ENCODE measurements around the gene MAB21L4. TPM values are rescaled to one million over a fixed set of nuclear protein-coding genes. Genes with fewer than 3 reads are reported as not detected.

Gene MAB21L4
- total and polyA plus RNA-seq, 2 experiments from 2014 or later, result not detected

DNA sequence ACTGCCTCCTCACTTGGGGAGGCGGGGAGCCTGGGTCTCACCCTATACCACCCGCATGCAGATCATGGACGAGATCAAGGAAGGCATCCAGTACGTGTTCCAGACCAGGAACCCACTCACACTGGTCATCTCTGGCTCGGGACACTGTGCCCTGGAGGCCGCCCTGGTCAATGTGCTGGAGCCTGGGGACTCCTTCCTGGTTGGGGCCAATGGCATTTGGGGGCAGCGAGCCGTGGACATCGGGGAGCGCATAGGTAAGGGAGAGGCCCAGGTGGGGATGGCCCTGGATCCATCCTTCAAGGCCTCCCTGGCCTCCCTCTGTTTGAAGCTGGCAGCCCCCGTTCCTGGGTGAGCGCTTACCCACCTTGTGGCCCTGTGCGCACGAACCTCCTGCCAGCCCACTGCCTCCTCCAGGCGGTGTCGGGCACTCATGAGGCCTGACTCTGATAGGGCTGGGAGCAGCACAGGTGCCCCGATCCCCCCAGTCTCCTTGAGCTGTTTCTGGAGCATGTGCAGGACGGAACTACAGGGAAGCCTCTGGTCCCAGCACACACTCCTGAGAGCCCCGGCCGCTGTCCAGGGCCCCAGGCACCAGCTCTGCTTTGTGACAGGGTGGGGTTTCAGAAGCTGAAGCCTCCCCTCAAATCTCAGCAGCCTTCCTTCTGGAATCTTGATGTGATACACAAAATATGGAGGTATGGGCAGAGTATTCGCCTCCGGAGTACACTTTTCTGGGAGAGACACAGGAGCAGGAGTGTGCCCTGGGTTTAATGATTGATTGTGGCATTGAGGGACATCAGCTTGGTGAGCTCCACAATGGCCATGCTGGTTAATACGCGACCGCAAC is 26.6 kb downstream of the MAB21L4 start:
- no peak overlapping the region for H2AFZ ChIP-seq
- H3K79me2 ChIP-seq (replicated peaks; ENCODE audit: insufficient read depth), result no peaks in the 10 kb centered on the region
- no peaks in the 10 kb centered on the region for H3F3A ChIP-seq (replicated peaks; ENCODE audit: low read depth)
- no peak overlapping the region for H3K27ac ChIP-seq (ENCODE audit: low read depth)
- no peaks in the 10 kb centered on the region; the same call in 1 of the 2 replicates for H4K20me1 ChIP-seq (replicated peaks; ENCODE audit: insufficient read depth)
- Mint-ChIP-seq H3K36me3 (ENCODE audit: low read depth) (no peaks in the 10 kb centered on the region), H3K27ac (no peak overlapping the region), H3K4me3 (no peak overlapping the region), H3K27me3 (ENCODE audit: insufficient read depth, low read depth, poor library complexity) (peaks cover 2% of the 10 kb centered on the region), H3K4me1 (0 out of 3 replicates have a peak, but pooled peaks cover 1% of the 10 kb centered on the region), H3K9me3 (no peaks in the 10 kb centered on the region)
- DNase-seq (ENCODE audit: low spot score), result no peak
- TF ChIP-seq ZNF114 (CRISPR knock-in tag; IDR thresholded peaks at IDR 0.05) (no peak), NANOG (IDR thresholded peaks at IDR 0.05; ENCODE audit: borderline replicate concordance) (no peak), POLR2AphosphoS5 (IDR thresholded peaks at IDR 0.05; ENCODE audit: low read depth) (no peak), EZH2phosphoT487 (IDR thresholded peaks at IDR 0.05; ENCODE audit: unreplicated experiment) (no peak), ZNF331 (CRISPR knock-in tag; IDR thresholded peaks at IDR 0.05; ENCODE audit: low read depth) (no peak), STAT1 (IDR thresholded peaks at IDR 0.05; ENCODE audit: unreplicated experiment) (no peak), CREB1 (CRISPR knock-in tag; IDR thresholded peaks at IDR 0.05; ENCODE audit: low read depth) (no peak)
- TF ChIP-seq, protein P1, sequence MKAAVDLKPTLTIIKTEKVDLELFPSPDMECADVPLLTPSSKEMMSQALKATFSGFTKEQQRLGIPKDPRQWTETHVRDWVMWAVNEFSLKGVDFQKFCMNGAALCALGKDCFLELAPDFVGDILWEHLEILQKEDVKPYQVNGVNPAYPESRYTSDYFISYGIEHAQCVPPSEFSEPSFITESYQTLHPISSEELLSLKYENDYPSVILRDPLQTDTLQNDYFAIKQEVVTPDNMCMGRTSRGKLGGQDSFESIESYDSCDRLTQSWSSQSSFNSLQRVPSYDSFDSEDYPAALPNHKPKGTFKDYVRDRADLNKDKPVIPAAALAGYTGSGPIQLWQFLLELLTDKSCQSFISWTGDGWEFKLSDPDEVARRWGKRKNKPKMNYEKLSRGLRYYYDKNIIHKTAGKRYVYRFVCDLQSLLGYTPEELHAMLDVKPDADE (IDR thresholded peaks at IDR 0.05), result no peak
- TF ChIP-seq, protein P2, sequence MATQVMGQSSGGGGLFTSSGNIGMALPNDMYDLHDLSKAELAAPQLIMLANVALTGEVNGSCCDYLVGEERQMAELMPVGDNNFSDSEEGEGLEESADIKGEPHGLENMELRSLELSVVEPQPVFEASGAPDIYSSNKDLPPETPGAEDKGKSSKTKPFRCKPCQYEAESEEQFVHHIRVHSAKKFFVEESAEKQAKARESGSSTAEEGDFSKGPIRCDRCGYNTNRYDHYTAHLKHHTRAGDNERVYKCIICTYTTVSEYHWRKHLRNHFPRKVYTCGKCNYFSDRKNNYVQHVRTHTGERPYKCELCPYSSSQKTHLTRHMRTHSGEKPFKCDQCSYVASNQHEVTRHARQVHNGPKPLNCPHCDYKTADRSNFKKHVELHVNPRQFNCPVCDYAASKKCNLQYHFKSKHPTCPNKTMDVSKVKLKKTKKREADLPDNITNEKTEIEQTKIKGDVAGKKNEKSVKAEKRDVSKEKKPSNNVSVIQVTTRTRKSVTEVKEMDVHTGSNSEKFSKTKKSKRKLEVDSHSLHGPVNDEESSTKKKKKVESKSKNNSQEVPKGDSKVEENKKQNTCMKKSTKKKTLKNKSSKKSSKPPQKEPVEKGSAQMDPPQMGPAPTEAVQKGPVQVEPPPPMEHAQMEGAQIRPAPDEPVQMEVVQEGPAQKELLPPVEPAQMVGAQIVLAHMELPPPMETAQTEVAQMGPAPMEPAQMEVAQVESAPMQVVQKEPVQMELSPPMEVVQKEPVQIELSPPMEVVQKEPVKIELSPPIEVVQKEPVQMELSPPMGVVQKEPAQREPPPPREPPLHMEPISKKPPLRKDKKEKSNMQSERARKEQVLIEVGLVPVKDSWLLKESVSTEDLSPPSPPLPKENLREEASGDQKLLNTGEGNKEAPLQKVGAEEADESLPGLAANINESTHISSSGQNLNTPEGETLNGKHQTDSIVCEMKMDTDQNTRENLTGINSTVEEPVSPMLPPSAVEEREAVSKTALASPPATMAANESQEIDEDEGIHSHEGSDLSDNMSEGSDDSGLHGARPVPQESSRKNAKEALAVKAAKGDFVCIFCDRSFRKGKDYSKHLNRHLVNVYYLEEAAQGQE (IDR thresholded peaks at IDR 0.05; ENCODE audit: unreplicated experiment), result no peak
- TF ChIP-seq, protein P3, sequence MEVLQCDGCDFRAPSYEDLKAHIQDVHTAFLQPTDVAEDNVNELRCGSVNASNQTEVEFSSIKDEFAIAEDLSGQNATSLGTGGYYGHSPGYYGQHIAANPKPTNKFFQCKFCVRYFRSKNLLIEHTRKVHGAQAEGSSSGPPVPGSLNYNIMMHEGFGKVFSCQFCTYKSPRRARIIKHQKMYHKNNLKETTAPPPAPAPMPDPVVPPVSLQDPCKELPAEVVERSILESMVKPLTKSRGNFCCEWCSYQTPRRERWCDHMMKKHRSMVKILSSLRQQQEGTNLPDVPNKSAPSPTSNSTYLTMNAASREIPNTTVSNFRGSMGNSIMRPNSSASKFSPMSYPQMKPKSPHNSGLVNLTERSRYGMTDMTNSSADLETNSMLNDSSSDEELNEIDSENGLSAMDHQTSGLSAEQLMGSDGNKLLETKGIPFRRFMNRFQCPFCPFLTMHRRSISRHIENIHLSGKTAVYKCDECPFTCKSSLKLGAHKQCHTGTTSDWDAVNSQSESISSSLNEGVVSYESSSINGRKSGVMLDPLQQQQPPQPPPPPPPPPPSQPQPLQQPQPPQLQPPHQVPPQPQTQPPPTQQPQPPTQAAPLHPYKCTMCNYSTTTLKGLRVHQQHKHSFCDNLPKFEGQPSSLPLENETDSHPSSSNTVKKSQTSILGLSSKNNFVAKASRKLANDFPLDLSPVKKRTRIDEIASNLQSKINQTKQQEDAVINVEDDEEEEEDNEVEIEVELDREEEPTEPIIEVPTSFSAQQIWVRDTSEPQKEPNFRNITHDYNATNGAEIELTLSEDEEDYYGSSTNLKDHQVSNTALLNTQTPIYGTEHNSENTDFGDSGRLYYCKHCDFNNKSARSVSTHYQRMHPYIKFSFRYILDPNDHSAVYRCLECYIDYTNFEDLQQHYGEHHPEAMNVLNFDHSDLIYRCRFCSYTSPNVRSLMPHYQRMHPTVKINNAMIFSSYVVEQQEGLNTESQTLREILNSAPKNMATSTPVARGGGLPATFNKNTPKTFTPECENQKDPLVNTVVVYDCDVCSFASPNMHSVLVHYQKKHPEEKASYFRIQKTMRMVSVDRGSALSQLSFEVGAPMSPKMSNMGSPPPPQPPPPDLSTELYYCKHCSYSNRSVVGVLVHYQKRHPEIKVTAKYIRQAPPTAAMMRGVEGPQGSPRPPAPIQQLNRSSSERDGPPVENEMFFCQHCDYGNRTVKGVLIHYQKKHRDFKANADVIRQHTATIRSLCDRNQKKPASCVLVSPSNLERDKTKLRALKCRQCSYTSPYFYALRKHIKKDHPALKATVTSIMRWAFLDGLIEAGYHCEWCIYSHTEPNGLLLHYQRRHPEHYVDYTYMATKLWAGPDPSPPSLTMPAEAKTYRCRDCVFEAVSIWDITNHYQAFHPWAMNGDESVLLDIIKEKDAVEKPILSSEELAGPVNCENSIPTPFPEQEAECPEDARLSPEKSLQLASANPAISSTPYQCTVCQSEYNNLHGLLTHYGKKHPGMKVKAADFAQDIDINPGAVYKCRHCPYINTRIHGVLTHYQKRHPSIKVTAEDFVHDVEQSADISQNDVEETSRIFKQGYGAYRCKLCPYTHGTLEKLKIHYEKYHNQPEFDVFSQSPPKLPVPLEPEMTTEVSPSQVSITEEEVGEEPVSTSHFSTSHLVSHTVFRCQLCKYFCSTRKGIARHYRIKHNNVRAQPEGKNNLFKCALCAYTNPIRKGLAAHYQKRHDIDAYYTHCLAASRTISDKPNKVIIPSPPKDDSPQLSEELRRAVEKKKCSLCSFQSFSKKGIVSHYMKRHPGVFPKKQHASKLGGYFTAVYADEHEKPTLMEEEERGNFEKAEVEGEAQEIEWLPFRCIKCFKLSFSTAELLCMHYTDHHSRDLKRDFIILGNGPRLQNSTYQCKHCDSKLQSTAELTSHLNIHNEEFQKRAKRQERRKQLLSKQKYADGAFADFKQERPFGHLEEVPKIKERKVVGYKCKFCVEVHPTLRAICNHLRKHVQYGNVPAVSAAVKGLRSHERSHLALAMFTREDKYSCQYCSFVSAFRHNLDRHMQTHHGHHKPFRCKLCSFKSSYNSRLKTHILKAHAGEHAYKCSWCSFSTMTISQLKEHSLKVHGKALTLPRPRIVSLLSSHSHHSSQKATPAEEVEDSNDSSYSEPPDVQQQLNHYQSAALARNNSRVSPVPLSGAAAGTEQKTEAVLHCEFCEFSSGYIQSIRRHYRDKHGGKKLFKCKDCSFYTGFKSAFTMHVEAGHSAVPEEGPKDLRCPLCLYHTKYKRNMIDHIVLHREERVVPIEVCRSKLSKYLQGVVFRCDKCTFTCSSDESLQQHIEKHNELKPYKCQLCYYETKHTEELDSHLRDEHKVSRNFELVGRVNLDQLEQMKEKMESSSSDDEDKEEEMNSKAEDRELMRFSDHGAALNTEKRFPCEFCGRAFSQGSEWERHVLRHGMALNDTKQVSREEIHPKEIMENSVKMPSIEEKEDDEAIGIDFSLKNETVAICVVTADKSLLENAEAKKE (CRISPR knock-in tag; IDR thresholded peaks at IDR 0.05), result no peak
- TF ChIP-seq, protein P4, sequence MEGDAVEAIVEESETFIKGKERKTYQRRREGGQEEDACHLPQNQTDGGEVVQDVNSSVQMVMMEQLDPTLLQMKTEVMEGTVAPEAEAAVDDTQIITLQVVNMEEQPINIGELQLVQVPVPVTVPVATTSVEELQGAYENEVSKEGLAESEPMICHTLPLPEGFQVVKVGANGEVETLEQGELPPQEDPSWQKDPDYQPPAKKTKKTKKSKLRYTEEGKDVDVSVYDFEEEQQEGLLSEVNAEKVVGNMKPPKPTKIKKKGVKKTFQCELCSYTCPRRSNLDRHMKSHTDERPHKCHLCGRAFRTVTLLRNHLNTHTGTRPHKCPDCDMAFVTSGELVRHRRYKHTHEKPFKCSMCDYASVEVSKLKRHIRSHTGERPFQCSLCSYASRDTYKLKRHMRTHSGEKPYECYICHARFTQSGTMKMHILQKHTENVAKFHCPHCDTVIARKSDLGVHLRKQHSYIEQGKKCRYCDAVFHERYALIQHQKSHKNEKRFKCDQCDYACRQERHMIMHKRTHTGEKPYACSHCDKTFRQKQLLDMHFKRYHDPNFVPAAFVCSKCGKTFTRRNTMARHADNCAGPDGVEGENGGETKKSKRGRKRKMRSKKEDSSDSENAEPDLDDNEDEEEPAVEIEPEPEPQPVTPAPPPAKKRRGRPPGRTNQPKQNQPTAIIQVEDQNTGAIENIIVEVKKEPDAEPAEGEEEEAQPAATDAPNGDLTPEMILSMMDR (conservative IDR thresholded peaks at IDR 0.05; ENCODE audit: low read depth in 2 of 2), result no peak
- no peak overlapping the region for H3K4me2 ChIP-seq
- no peaks in the 10 kb centered on the region for H3K9me2 ChIP-seq (ENCODE audit: insufficient read depth)
- no peaks in the 10 kb centered on the region for H3K4me1 ChIP-seq (ENCODE audit: insufficient read depth)
- H3K27me3 ChIP-seq (ENCODE audit: insufficient read depth), result no peaks in the 10 kb centered on the region
- H3K4me3 ChIP-seq, result no peak overlapping the region
- H3K36me3 ChIP-seq (ENCODE audit: insufficient read depth), result no peaks in the 10 kb centered on the region
- no peak for ATAC-seq

Measured in GM23338 (cell line).